ENCODE data around the gene PRSS57. TPM values are rescaled to one million over a fixed set of nuclear protein-coding genes. Genes with fewer than 3 reads are reported as not detected.

Gene PRSS57
- total and polyA plus RNA-seq, 2 of the 13 experiments (the other 11 are each of a cell fraction or from before 2014, with no cell fraction given): 0.12 TPM; not detected in 1

GRCh38 chr19:660793-661426 is 34.3 kb downstream of the PRSS57 start (continued):
- TF ChIP-seq ZFP36 (IDR thresholded peaks at IDR 0.05; ENCODE audit: borderline replicate concordance, low read depth, low read length, partially characterized antibody) (no peak), ZNF512 (CRISPR knock-in tag; IDR thresholded peaks at IDR 0.05) (no peak), SKI (IDR thresholded peaks at IDR 0.05; ENCODE audit: partially characterized antibody) (peak; percentile 84), HNRNPLL (IDR thresholded peaks at IDR 0.05; ENCODE audit: low read depth, low read length, poor library complexity, severe bottlenecking) (peak; percentile 5), SATB2 (CRISPR knock-in tag; IDR thresholded peaks at IDR 0.05) (no peak), TBX2 (CRISPR knock-in tag; IDR thresholded peaks at IDR 0.05; ENCODE audit: borderline replicate concordance) (peak; percentile 87), ZNF430 (CRISPR knock-in tag; IDR thresholded peaks at IDR 0.05) (peak; percentile 93), AHDC1 (CRISPR knock-in tag; IDR thresholded peaks at IDR 0.05; ENCODE audit: borderline replicate concordance) (no peak), FIP1L1 (IDR thresholded peaks at IDR 0.05; ENCODE audit: borderline replicate concordance, insufficient read depth, low read depth, low read length) (no peak), ZNF337 (CRISPR knock-in tag; IDR thresholded peaks at IDR 0.05; ENCODE audit: borderline replicate concordance, low read depth) (0 out of 2 replicates have a peak, but pooled peaks have one; percentile 58), THYN1 (CRISPR knock-in tag; IDR thresholded peaks at IDR 0.05; ENCODE audit: borderline replicate concordance, low read depth) (no peak), RBAK (CRISPR knock-in tag; IDR thresholded peaks at IDR 0.05) (no peak), MED1 (CRISPR knock-in tag; IDR thresholded peaks at IDR 0.05) (peak; percentile 94), ZNF205 (CRISPR knock-in tag; IDR thresholded peaks at IDR 0.05) (peak; percentile 85), GTF3A (CRISPR knock-in tag; conservative IDR thresholded peaks at IDR 0.05) (0 out of 2 replicates have a peak, but pooled peaks have one; percentile 36), MBD4 (IDR thresholded peaks at IDR 0.05; ENCODE audit: borderline replicate concordance, low read length) (no peak), ZNF230 (CRISPR knock-in tag; IDR thresholded peaks at IDR 0.05) (peak; percentile 54)
- TF ChIP-seq, protein P1, sequence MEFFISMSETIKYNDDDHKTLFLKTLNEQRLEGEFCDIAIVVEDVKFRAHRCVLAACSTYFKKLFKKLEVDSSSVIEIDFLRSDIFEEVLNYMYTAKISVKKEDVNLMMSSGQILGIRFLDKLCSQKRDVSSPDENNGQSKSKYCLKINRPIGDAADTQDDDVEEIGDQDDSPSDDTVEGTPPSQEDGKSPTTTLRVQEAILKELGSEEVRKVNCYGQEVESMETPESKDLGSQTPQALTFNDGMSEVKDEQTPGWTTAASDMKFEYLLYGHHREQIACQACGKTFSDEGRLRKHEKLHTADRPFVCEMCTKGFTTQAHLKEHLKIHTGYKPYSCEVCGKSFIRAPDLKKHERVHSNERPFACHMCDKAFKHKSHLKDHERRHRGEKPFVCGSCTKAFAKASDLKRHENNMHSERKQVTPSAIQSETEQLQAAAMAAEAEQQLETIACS (CRISPR knock-in tag; IDR thresholded peaks at IDR 0.05): no peak
- TF ChIP-seq, protein P2, sequence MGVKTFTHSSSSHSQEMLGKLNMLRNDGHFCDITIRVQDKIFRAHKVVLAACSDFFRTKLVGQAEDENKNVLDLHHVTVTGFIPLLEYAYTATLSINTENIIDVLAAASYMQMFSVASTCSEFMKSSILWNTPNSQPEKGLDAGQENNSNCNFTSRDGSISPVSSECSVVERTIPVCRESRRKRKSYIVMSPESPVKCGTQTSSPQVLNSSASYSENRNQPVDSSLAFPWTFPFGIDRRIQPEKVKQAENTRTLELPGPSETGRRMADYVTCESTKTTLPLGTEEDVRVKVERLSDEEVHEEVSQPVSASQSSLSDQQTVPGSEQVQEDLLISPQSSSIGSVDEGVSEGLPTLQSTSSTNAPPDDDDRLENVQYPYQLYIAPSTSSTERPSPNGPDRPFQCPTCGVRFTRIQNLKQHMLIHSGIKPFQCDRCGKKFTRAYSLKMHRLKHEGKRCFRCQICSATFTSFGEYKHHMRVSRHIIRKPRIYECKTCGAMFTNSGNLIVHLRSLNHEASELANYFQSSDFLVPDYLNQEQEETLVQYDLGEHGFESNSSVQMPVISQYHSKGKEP (CRISPR knock-in tag; IDR thresholded peaks at IDR 0.05): peak; percentile 18; the same call in 1 of the 2 replicates

Data from HepG2 (cell line).